Trophoblast cell (in vitro differentiated cells and primary cell): ENCODE results near the gene MFAP4.
A peak's percentile ranks its signal among the peaks of the same experiment; 100 is the strongest.

Experiments used
- DNase-seq, 2 donors: peaks; one replicate each; pipeline ENCODE4 v3.0.0-alpha.2; 2016
- H2AFZ ChIP-seq: 2 replicates; pipeline ENCODE4 v1.6.1; 2013; ENCODE audit warnings: low read length, moderate library complexity, mild to moderate bottlenecking; ENCODE audit not compliant: insufficient read depth, poor library complexity
- H2AK5ac ChIP-seq: 2 replicates; pipeline ENCODE4 v1.6.1; 2013; ENCODE audit warnings: mild to moderate bottlenecking, low read length
- H2BK120ac ChIP-seq: 2 replicates; pipeline ENCODE4 v1.6.1; 2013; ENCODE audit warnings: low read length, mild to moderate bottlenecking, moderate library complexity; ENCODE audit not compliant: insufficient read depth, poor library complexity
- H2BK12ac ChIP-seq: 2 replicates; pipeline ENCODE4 v1.6.1; 2013; ENCODE audit warnings: mild to moderate bottlenecking, low read length, moderate library complexity
- H2BK5ac ChIP-seq: 2 replicates; pipeline ENCODE4 v1.6.1; 2013; ENCODE audit warnings: low read length, low read depth, moderate library complexity, mild to moderate bottlenecking; ENCODE audit not compliant: poor library complexity
- H3K14ac ChIP-seq: 2 replicates; pipeline ENCODE4 v1.6.1; 2013; ENCODE audit warnings: mild to moderate bottlenecking, low read length
- H3K18ac ChIP-seq: 2 replicates; pipeline ENCODE4 v1.6.1; 2013; ENCODE audit warnings: mild to moderate bottlenecking, low read length
- H3K23ac ChIP-seq: 2 replicates; pipeline ENCODE4 v1.6.1; 2013; ENCODE audit warnings: low read length
- H3K27ac ChIP-seq: 2 replicates; pipeline ENCODE4 v1.5.1; 2013; ENCODE audit warnings: low read depth, mild to moderate bottlenecking, inconsistent platforms, low read length, moderate library complexity
- H3K27me3 ChIP-seq: 2 replicates; pipeline ENCODE4 v1.6.1; 2013; ENCODE audit warnings: inconsistent platforms, mild to moderate bottlenecking, low read length, moderate library complexity; ENCODE audit not compliant: insufficient read depth
- H3K36me3 ChIP-seq, 2 experiments: 1 replicate in 1 of 2; 2 replicates in 1 of 2; pipeline ENCODE4 v1.6.1; 2013; ENCODE audit warnings: low read length in 2 of 2, mild to moderate bottlenecking in 2 of 2, moderate library complexity in 1 of 2; ENCODE audit not compliant: insufficient read depth in 2 of 2, control insufficient read depth in 1 of 2
- H3K4ac ChIP-seq: 2 replicates; pipeline ENCODE4 v1.6.1; 2013; ENCODE audit warnings: low read depth, mild to moderate bottlenecking, low read length, moderate library complexity
- H3K4me1 ChIP-seq, 2 experiments: 1 replicate in 1 of 2; 2 replicates in 1 of 2; pipeline ENCODE4 v1.6.1; 2013; ENCODE audit warnings: low read length in 2 of 2, mild to moderate bottlenecking in 2 of 2, moderate library complexity in 1 of 2; ENCODE audit not compliant: insufficient read depth in 2 of 2, control insufficient read depth in 1 of 2
- H3K4me2 ChIP-seq: 2 replicates; pipeline ENCODE4 v1.6.1; 2013; ENCODE audit warnings: inconsistent platforms, mild to moderate bottlenecking, low read length, moderate library complexity
- H3K4me3 ChIP-seq: 2 replicates; pipeline ENCODE4 v1.5.1; 2013; ENCODE audit warnings: mild to moderate bottlenecking, low read depth, low read length, inconsistent platforms
- H3K79me1 ChIP-seq: one replicate; pipeline ENCODE4 v1.6.1; 2013; ENCODE audit warnings: low read length
- H3K79me2 ChIP-seq: 2 replicates; pipeline ENCODE4 v1.6.1; 2013; ENCODE audit warnings: low read length, mild to moderate bottlenecking; ENCODE audit not compliant: control insufficient read depth, insufficient read depth, poor library complexity
- H3K9ac ChIP-seq: 2 replicates; pipeline ENCODE4 v1.6.1; 2013; ENCODE audit warnings: mild to moderate bottlenecking, low read length
- H3K9me3 ChIP-seq: 2 replicates; pipeline ENCODE4 v1.6.1; 2013; ENCODE audit warnings: low read depth, mild to moderate bottlenecking, control low read depth, inconsistent platforms, low read length; ENCODE audit not compliant: insufficient read depth
- H4K12ac ChIP-seq: 2 replicates; pipeline ENCODE4 v1.6.1; 2013; ENCODE audit warnings: low read depth, mild to moderate bottlenecking, low read length, moderate library complexity
- H4K8ac ChIP-seq: 2 replicates; pipeline ENCODE4 v1.6.1; 2013; ENCODE audit warnings: low read depth, mild to moderate bottlenecking, low read length, moderate library complexity
- H4K91ac ChIP-seq: one replicate; pipeline ENCODE4 v1.6.1; 2013; ENCODE audit warnings: low read depth, mild to moderate bottlenecking, low read length, moderate library complexity
- WGBS: extraction: QIAGEN DNeasy Blood & Tissue Kit; methylation state at CpG from one replicate; pipeline ENCODE4 v1.1.7; 2013; ENCODE audit warnings: missing lambda C conversion rate; ENCODE audit not compliant: insufficient read length, insufficient coverage; ENCODE audit errors: extremely low coverage; 5-methylcytosine and 5-hydroxymethylcytosine counted together

The MFAP4 gene

GRCh38 chr17:19344311-19345066, 42.5 kb downstream of the MFAP4 start:
- H3K9me3 ChIP-seq, result no peaks in the 10 kb centered on the region
- H3K79me2 ChIP-seq, result no peaks in the 10 kb centered on the region
- H3K23ac ChIP-seq, result no peak overlapping the region
- H3K36me3 ChIP-seq, result no peaks in the 10 kb centered on the region
- H3K27me3 ChIP-seq, result no peaks in the 10 kb centered on the region
- no peak overlapping the region for H3K4me2 ChIP-seq
- H2BK5ac ChIP-seq, result no peak overlapping the region
- no peak overlapping the region for H3K18ac ChIP-seq
- H3K4ac ChIP-seq, result no peak overlapping the region
- no peak overlapping the region for H3K4me3 ChIP-seq
- H2BK120ac ChIP-seq, result no peak overlapping the region
- no peak overlapping the region for H3K14ac ChIP-seq
- WGBS, result no CpG with 5 or more reads among the region's 40 CpGs
- H3K4me1 ChIP-seq, result peaks cover 16 to 21% of the 10 kb centered on the region in 2 experiments
- DNase-seq, result no peak
- no peak overlapping the region for H2AFZ ChIP-seq
- H2BK12ac ChIP-seq, result no peak overlapping the region
- peaks cover 6% of the 10 kb centered on the region for H3K79me1 ChIP-seq
- H2AK5ac ChIP-seq, result no peak overlapping the region
- no peak overlapping the region for H4K8ac ChIP-seq
- H4K12ac ChIP-seq, result no peak overlapping the region
- H3K9ac ChIP-seq, result no peak overlapping the region
- no peak overlapping the region for H4K91ac ChIP-seq
- H3K27ac ChIP-seq, result no peak overlapping the region

GRCh38 chr17:19343671-19344151, 43.3 kb downstream of the MFAP4 start:
- Histone ChIP-seq H3K18ac (no peak overlapping the region), H3K36me3 (no peaks in the 10 kb centered on the region), H4K8ac (no peak overlapping the region), H4K91ac (no peak overlapping the region), H4K12ac (no peak overlapping the region), H3K4ac (no peak overlapping the region), H3K79me2 (no peaks in the 10 kb centered on the region), H3K14ac (no peak overlapping the region), H3K79me1 (peaks cover 6% of the 10 kb centered on the region), H3K9me3 (no peaks in the 10 kb centered on the region), H3K27me3 (no peaks in the 10 kb centered on the region), H3K4me2 (no peak overlapping the region), H3K4me3 (no peak overlapping the region), H3K9ac (no peak overlapping the region), H3K27ac (no peak overlapping the region), H2BK12ac (no peak overlapping the region), H2AFZ (no peak overlapping the region), H3K4me1 (peaks cover 16 to 21% of the 10 kb centered on the region in 2 experiments), H2BK120ac (no peak overlapping the region), H3K23ac (no peak overlapping the region), H2AK5ac (no peak overlapping the region), H2BK5ac (no peak overlapping the region)
- WGBS, result no CpG with 5 or more reads among the region's 13 CpGs
- no peak for DNase-seq

GRCh38 chr17:19343256-19343630, 43.7 kb downstream of the MFAP4 start:
- Histone ChIP-seq H2AK5ac (no peak overlapping the region), H3K79me1 (peaks cover 6% of the 10 kb centered on the region), H3K18ac (no peak overlapping the region), H3K23ac (no peak overlapping the region), H3K36me3 (no peaks in the 10 kb centered on the region), H2BK12ac (no peak overlapping the region), H3K14ac (no peak overlapping the region), H3K4me2 (no peak overlapping the region), H3K27ac (no peak overlapping the region), H4K91ac (no peak overlapping the region), H3K4ac (no peak overlapping the region), H3K79me2 (no peaks in the 10 kb centered on the region), H3K27me3 (no peaks in the 10 kb centered on the region), H2AFZ (no peak overlapping the region), H2BK120ac (no peak overlapping the region), H3K9me3 (no peaks in the 10 kb centered on the region), H3K4me3 (no peak overlapping the region), H4K12ac (no peak overlapping the region), H3K4me1 (peaks cover 16 to 21% of the 10 kb centered on the region in 2 experiments), H4K8ac (no peak overlapping the region), H3K9ac (no peak overlapping the region), H2BK5ac (no peak overlapping the region)
- DNase-seq, result no peak
- no CpG with 5 or more reads among the region's 7 CpGs for WGBS

DNA sequence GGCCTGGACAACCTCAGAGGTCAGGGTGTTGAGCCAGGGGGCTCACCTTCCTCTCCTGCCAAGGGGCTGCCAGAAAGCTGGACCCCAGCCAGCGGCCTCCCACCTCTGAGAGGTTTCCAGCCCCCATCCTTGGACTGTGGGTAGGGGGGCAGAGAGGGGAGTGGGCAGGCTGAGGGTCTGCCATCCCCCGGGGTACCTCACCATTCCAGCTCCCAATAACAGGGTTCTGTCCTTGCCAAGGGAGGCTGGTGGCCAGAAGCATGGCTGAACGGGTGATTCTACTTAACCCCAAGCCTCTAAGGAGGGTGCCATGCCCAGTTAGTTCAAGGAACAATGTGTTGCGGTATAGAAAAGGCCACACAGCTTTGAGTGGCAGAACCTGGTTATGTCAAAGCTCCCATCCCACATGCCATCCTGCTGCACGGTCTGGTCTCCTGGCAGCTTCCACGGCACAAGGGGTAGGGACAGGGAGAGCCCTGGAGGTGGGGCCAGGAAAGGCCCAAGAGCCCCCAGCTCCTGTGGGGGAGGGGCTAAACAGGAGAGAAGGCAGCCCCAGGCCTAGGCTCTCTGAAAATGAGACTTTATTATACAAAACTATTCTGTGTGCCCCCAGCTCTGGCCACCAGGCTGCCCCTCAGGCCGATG, 44.3 kb downstream of the MFAP4 start:
- no peaks in the 10 kb centered on the region for H3K27me3 ChIP-seq
- no peak overlapping the region for H3K4ac ChIP-seq
- H2BK5ac ChIP-seq, result no peak overlapping the region
- H3K14ac ChIP-seq, result peak overlapping the region; percentile 14
- no peak overlapping the region for H3K9ac ChIP-seq
- H3K4me3 ChIP-seq, result no peak overlapping the region
- H3K79me1 ChIP-seq, result peaks cover 6% of the 10 kb centered on the region
- no peaks in the 10 kb centered on the region for H3K36me3 ChIP-seq
- whole genome bisulfite sequencing, result no CpG with 5 or more reads among the region's 7 CpGs
- no peaks in the 10 kb centered on the region for H3K9me3 ChIP-seq
- H4K12ac ChIP-seq, result no peak overlapping the region
- no peak for DNase-seq
- peak overlapping the region; percentile 16 for H2AK5ac ChIP-seq
- H2BK12ac ChIP-seq, result no peak overlapping the region
- H3K23ac ChIP-seq, result no peak overlapping the region
- H3K4me2 ChIP-seq, result peak overlapping the region; percentile 11
- no peaks in the 10 kb centered on the region for H3K79me2 ChIP-seq
- peak overlapping the region; percentile 18 for H2BK120ac ChIP-seq
- no peak overlapping the region for H4K8ac ChIP-seq
- peak overlapping the region; percentile 48 for H4K91ac ChIP-seq
- no peak overlapping the region for H3K27ac ChIP-seq
- peaks cover 16 to 21% of the 10 kb centered on the region in 2 experiments for H3K4me1 ChIP-seq
- H2AFZ ChIP-seq, result no peak overlapping the region
- no peak overlapping the region for H3K18ac ChIP-seq
